GM19468 (cell line): ENCODE results near the gene ATG101.
A peak's percentile ranks its signal among the peaks of the same experiment; 100 is the strongest.

Experiments
- ATAC-seq: cut with Tn5 transposase; IDR thresholded peaks from one replicate; pipeline ENCODE4 v1.9.1; 2021; ENCODE audit warnings: mild to moderate bottlenecking, moderate library complexity, moderate number of reproducible peaks; ENCODE audit not compliant: unreplicated experiment; ENCODE audit errors: extremely low read depth

ATG101 gene

DNA sequence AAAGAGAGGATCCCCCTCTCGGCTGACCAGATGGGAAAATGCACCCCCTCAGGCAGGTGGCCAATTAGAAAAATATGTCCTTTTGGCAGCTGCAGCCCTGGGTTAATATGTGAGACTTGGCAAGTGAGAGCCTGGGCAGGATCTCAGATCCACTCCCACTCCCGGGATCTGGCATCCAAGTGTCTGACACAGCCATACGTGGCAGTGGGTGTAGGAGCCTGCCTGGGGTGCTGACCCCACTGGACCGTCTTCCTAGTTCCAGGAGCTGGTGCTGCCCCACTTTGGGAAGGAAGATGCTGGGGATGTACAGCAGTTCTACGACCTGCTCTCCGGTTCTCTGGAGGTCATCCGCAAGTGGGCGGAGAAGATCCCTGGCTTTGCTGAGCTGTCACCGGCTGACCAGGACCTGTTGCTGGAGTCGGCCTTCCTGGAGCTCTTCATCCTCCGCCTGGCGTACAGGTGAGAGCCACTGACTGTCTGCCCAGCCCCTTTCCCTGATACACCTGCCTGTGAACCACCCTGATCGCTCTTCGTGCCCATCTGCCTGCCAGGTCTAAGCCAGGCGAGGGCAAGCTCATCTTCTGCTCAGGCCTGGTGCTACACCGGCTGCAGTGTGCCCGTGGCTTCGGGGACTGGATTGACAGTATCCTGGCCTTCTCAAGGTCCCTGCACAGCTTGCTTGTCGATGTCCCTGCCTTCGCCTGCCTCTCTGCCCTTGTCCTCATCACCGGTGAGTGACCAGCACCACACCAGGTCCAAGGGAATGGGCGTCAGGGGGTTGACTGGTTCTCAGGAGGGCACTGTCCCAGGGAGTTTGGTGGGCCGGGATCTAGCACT is 12.8 kb upstream of the ATG101 start:
- no peak for ATAC-seq

- no peak for ATAC-seq
These were observed 11.9 kb upstream of the ATG101 start for GRCh38 chr12:52057638-52058576.

DNA sequence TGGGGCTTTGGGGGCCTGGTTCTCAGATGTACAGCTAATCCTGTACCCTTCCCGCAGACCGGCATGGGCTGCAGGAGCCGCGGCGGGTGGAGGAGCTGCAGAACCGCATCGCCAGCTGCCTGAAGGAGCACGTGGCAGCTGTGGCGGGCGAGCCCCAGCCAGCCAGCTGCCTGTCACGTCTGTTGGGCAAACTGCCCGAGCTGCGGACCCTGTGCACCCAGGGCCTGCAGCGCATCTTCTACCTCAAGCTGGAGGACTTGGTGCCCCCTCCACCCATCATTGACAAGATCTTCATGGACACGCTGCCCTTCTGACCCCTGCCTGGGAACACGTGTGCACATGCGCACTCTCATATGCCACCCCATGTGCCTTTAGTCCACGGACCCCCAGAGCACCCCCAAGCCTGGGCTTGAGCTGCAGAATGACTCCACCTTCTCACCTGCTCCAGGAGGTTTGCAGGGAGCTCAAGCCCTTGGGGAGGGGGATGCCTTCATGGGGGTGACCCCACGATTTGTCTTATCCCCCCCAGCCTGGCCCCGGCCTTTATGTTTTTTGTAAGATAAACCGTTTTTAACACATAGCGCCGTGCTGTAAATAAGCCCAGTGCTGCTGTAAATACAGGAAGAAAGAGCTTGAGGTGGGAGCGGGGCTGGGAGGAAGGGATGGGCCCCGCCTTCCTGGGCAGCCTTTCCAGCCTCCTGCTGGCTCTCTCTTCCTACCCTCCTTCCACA is 11.0 kb upstream of the ATG101 start:
- no peak for ATAC-seq

DNA sequence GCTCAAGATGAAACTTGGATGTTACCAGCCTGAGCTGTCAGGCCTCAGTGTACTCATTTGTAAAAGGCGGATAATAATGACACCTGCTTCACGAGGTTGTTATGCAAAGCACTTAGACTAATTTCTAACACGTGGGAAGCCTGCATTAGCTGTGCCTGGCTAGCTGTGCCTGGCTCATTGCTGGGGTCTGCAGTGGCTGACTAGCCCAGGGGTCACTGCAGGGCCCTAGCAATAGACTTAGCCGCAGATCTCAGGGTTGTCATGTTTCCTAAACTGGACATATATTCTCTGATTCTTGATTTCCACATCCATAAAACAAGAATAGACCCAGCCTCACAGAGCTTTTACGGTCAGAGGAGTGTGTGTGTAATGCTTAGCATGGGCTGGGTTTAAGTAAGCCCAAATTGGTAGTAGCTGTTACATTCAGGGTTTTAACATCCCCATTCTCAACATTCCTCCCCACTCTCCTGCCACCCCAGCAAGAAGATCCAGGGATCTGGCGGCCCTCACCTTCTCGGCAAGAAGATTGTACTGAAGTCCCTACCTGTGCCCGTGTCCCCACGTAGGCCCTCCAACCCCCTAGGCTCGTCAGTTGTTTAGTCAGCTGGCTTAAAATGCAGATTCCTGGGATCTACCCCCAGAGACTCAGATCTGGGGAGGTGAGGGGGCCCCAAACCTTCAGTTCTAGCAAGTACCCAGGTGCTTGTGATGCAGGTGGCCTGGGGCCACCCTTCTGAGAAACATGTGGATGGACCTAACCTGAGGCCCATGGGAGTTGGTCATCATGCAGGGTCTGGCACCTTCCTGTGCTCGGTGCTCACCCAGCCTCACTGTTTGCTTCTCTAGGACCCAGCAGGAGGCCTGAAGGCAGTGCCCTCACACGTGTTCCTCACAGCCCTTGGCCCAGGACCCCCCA is 9.9 kb upstream of the ATG101 start:
- no peak for ATAC-seq

- no peak for ATAC-seq
These were observed 9.1 kb upstream of the ATG101 start for GRCh38 chr12:52060498-52061177.

DNA sequence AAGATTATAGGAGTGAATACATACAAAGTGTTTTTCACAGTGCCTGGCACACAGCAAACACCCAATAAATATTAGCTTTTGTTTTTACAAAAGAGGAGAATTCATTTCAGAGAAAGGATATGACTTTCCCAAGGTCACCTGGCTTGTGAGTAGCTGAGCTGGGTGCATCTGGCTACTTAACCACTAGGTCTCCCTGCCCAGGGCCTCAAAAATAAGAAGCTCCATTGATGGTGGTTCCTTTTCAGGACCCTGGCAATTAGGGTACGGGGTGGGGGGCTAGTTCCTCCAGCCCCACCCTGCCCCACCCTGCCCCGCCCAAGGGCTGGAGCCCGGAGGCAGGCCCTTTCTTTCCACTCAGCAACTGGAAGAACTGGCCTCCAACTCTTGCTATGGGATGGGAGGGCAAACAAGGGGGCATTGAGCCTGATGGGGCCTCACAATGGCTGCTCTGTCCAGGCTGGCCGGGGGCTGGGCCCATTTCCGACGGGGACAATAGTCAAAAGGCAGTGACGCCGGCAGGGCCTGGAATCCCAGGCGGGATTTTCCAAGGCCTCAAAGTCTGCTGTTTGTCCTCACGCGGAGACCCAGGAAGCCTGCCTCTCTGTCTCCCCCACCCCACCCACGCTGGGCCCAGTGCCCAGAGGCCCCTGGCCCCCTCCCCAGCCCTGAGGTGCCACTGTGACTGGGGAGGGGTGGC is 8.2 kb upstream of the ATG101 start:
- ATAC-seq = no peak

- no peak for ATAC-seq
These were observed 7.4 kb upstream of the ATG101 start for GRCh38 chr12:52062167-52063081.

DNA sequence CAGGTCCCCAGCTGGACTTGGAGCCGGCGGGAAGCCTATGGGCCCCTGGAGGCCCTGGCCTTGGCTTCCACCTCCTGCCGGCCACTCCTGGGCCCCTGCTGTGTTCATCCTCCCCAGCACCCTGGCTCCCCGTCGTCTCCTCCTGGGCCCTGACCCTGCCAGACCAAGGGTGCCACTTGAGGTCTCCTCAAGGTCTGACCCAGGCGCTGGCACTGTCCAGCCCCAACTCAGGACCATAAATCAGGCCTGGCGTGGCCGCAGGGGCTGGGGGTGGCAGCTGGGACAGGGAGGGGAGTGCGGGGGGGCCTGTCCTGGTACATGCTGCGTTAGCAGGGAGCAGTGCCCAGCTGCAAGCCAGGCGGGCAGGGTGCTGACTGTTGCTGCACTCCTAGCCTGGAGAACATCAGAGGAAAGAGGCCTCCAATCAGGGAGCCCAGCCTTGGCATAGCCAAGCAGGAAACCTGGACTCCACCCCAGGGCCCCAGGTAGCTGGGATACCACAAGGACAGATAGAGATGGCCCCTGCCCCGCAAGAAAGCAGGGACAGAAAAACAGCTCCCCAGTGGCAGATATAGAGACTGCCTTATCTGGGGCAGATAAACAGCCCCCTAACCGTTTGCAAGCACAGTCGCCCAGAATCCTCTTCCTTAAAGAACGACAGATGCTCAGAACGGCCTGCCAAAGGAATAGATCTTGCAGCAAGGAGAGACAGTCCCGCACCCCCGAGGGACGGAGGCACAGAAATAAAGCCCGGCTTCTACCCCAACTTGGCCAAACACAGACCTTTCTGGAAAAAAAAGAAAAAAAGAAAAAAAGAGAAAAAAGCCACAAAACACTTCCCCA is 6.5 kb upstream of the ATG101 start:
- no peak for ATAC-seq

- no peak for ATAC-seq
These were observed 5.7 kb upstream of the ATG101 start for GRCh38 chr12:52063981-52064649.

DNA sequence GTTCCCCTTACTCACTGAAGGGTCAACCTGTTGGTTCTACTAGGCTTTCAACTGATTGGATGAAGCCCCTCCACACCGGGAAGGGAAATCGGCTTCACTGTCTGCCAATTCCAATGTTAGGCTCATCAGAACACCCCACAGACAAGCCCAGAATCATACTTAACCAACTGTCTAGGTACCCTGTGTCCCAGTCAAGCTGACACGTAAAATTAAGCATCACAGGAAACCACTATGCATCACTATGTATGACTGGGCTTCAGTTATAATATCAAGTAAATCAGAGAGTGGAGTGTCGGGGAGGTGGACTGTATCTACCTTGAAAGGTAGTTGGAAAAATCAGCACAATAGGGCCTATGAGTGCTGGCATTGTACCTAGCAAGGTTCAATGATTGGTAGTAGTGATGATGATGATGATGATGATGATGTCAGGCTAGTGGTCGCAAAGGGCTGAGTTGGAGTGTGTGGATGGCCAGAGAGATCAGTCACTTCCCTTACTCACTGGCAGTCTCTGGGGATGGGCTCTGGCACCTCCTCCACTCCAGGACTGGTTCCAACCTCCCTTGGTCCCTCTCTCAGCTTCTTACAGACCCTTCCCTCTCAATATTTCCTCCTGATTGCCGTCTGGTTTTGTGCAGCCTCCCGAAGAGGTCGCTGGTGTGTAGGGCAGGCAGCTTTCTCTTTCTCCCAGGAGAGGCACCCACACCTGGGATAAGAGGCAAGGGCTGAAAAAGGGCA is 3.3 kb upstream of the ATG101 start:
- ATAC-seq = no peak

GRCh38 chr12:52067081-52067374 is 2.8 kb upstream of the ATG101 start:
- no peak for ATAC-seq

DNA sequence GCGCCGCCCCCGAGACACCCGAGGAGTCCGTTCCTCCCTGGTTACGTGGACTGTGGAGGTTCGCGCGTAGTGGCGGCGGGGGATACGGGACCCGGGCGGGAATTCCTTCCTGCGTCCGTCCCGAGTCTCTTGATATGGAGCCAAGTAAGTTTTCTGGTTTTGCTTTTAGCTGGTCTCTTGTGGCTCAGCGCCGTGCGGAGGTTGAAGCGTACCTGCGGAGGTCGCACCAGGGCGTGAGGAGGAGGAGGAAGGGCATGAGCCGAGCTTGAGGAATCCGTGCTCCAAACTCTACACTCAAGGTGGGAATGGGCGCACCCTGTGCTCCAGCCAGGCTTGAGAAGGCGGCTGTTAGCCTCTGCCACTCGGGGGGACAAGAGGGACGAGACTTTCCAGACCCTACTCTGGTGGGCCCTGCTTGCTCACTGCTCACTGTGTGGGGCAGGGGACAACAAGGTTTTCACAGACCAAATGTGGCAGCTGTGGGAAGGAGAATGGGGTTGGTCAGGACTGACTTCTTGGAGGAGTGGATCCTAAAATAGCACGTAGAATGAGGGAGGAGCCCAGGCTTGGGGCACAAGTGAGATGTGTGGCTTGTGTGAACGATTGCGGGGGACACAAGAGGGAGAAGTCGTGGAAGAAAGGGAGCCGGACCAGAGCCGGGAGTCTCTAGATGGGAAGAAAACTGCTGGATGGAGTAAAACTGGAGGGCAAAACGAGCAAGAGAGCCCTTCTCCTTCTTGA is 577 bp downstream of the ATG101 start:
- ATAC-seq = peak; percentile 6

DNA sequence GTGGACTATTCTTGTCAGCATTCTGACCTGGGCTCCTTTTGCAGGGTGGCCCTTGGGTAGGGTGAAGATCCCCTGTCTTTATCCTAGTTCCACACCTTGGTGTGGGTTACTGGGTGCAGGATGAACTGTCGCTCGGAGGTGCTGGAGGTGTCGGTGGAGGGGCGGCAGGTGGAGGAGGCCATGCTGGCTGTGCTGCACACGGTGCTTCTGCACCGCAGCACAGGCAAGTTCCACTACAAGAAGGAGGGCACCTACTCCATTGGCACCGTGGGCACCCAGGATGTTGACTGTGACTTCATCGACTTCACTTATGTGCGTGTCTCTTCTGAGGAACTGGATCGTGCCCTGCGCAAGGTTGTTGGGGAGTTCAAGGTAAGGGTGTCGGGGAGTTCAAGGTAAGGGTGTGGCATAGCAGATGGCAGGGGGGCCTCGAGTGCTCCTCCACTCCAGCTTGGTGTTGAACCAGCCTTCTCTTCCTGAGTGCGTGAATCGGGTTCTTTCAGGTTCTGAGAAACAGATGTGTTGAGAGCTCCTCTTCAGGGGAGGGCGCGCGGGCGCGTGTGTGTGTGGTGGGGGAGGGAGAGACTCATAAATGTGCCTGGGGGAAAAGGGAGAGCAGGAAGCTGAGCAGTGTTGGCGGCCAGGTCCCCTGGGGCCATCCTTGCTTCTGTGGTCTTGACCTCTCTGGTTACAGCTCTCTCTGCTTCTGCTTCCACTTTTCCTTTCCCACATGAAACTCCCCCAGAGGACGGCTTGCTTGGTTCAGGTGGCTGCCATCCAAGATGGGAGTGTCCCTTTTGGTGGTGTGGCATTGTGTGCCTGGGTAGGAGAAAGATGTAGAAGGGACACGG is 4.0 kb downstream of the ATG101 start:
- ATAC-seq = no peak
